Large intestine (tissue), 3 donors: ENCODE measurements around the gene GNA15. TPM values are rescaled to one million over a fixed set of nuclear protein-coding genes. Genes with fewer than 3 reads are reported as not detected.

Experiments used
- DNase-seq, 2 donors: peaks; one replicate each; pipeline versions ENCODE4 v3.0.0 to v3.0.0-alpha.2; 2013
- H3K27ac ChIP-seq: one replicate; pipeline ENCODE4 v1.5.1; 2013; ENCODE audit warnings: low read length
- H3K27me3 ChIP-seq: 2 replicates; pipeline ENCODE4 v1.6.1; 2013; ENCODE audit warnings: low read length; ENCODE audit not compliant: control insufficient read depth, insufficient read depth
- H3K36me3 ChIP-seq: 2 replicates; pipeline ENCODE4 v1.6.1; 2013; ENCODE audit warnings: low read length; ENCODE audit not compliant: control insufficient read depth, insufficient read depth
- H3K4me1 ChIP-seq: one replicate; pipeline ENCODE4 v1.6.1; 2013; ENCODE audit warnings: low read length; ENCODE audit not compliant: control insufficient read depth, insufficient read depth
- H3K4me3 ChIP-seq: one replicate; pipeline ENCODE4 v1.5.1; 2013; ENCODE audit warnings: low read length
- H3K9me3 ChIP-seq: one replicate; pipeline ENCODE4 v1.6.1; 2013; ENCODE audit warnings: mild to moderate bottlenecking, low read depth, low read length, moderate library complexity; ENCODE audit not compliant: control insufficient read depth
- WGBS: methylation state at CpG from one replicate; pipeline ENCODE4 v1.1.5; 2013; ENCODE audit warnings: low lambda C conversion rate; ENCODE audit not compliant: insufficient coverage; 5-methylcytosine and 5-hydroxymethylcytosine counted together
- polyA plus RNA-seq: library from polyadenylated mRNA; unstranded; fragments of 120-200 nt; gene quantifications from one replicate; pipeline ENCODE4 v1.2.1, GENCODE V29; 2013

GNA15 gene
- polyA plus RNA-seq, 1 donor = 2.1 TPM

GRCh38 chr19:3192684-3193083 lies 56.9 kb downstream of the GNA15 start:
- peaks cover 24% of the 10 kb centered on the region for H3K36me3 ChIP-seq
- no peak for DNase-seq
- H3K4me1 ChIP-seq = peaks cover 20% of the 10 kb centered on the region
- no peak overlapping the region for H3K27ac ChIP-seq
- WGBS = no CpG with 5 or more reads among the region's 14 CpGs
- no peak overlapping the region for H3K4me3 ChIP-seq
- H3K27me3 ChIP-seq = no peaks in the 10 kb centered on the region
- no peaks in the 10 kb centered on the region for H3K9me3 ChIP-seq

- Histone ChIP-seq H3K9me3 (no peaks in the 10 kb centered on the region), H3K4me1 (peaks cover 13% of the 10 kb centered on the region), H3K27ac (no peak overlapping the region), H3K4me3 (no peak overlapping the region), H3K36me3 (peaks cover 24% of the 10 kb centered on the region), H3K27me3 (no peaks in the 10 kb centered on the region)
- no CpG with 5 or more reads among the region's 40 CpGs for WGBS
- DNase-seq = no peak
Measured at GRCh38 chr19:3193256-3194105, 57.6 kb downstream of the GNA15 start.

DNA sequence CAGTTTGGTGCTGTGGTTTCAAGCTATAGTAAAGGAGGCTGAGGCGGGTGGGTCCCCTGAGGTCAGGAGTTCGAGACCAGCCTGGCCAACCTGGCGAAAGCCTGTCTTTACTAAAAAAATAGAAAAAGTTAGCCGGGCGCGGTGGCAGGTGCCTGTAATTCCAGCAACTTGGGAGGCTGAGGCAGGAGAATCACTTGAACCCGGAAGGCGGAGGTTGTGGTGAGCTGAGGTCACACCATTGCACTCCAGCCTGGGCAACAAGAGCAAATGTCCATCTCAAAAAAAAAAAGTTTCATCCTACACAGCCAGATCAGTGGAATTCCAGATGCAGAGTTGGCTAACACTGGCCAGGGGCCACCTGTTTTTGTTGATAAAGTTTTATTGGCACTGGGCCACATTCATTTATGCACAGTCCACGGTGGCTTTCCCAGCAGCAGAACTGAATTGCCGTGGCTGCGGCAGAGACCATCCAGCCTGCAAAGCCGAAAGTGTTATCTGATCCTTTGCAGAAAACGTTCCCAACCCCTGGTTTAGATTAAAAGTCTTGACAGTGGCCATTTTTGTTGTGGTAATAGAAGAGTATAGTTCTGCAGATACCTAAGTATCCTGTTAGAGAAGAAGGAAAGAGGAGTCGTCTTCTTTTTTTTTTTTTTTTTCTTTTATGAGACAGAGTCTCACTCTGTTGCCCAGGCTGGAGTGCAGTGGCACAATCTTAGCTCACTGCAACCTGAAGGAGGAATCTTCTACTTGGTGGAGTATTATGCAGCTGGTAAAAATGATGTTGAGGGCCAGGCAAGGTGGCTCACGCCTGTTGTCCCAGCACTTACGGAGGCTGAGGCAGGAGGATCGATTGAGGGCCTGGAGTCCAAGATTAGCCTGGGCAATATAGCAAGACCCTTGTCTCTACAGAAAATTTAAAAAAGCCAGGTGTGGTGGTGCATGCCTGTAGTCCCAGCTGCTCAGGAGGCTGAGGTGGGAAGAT lies 58.6 kb downstream of the GNA15 start:
- no CpG with 5 or more reads among the region's 17 CpGs for WGBS
- no peak for DNase-seq
- no peak overlapping the region for H3K4me3 ChIP-seq
- H3K27ac ChIP-seq = no peak overlapping the region
- H3K36me3 ChIP-seq = peaks cover 33% of the 10 kb centered on the region
- no peaks in the 10 kb centered on the region for H3K9me3 ChIP-seq
- H3K4me1 ChIP-seq = peaks cover 5% of the 10 kb centered on the region
- no peaks in the 10 kb centered on the region for H3K27me3 ChIP-seq

DNA sequence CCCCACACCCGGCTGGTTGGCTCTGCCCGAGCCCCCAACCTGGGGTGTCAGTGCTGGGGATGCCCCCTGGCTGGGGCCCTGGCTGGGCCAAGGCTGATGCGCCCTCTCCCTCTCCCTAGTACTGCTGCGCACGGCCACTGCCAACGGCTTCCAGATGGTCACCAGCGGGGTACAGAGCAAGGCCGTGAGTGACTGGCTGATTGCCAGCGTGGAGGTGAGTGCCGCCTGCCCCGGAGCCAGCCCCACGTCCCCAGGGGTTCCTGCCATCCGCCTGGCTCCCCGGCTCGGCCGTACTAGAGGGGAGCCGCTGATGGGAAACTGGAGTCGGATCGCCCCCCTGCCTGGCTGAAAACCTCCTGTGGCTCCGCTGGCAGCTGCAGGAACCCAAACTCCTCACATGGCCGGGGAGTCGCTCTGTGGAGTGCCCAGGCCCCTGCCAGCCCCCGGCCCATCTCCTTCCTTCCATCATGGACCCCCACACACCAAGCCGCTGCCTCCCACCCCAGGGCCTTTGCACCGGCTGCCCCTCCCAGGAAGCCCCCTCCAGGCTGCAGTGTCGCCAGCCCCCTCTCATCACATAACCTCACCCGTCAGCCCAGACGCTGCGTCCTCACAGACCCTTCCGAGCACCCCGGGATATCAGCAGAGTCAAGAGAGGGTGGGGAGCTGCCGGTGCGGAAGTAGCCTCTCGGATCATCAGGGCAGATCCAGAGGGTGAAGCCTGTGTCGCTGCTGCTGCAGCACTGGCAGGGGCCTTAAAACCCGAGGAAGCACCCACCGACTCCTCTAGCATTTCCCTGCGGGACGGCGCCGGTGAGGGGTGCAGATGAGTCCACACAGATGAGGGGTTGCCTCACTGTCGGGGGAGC lies 60.5 kb downstream of the GNA15 start:
- Histone ChIP-seq H3K27me3 (no peaks in the 10 kb centered on the region), H3K4me1 (no peaks in the 10 kb centered on the region), H3K27ac (no peak overlapping the region), H3K36me3 (peaks cover 35% of the 10 kb centered on the region), H3K9me3 (no peaks in the 10 kb centered on the region), H3K4me3 (no peak overlapping the region)
- no peak for DNase-seq
- no CpG with 5 or more reads among the region's 42 CpGs for WGBS

DNA sequence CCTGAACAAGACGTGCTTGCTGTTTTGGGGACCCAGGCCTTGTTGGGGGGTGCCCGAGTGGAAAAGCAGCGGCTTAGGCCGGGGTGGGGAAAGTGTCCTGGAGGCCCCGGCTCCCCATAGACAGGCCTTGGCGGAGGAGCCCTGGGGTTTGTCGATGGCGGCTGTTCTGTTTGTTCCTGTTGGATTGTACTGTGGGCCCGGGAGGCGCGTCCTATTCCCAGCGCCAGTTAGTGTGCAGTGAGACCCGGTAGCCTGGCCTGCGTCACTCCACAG lies 61.0 kb downstream of the GNA15 start:
- no peaks in the 10 kb centered on the region for H3K4me1 ChIP-seq
- H3K36me3 ChIP-seq = peaks cover 35% of the 10 kb centered on the region
- WGBS = no CpG with 5 or more reads among the region's 14 CpGs
- no peaks in the 10 kb centered on the region for H3K27me3 ChIP-seq
- H3K4me3 ChIP-seq = no peak overlapping the region
- no peaks in the 10 kb centered on the region for H3K9me3 ChIP-seq
- DNase-seq = no peak
- no peak overlapping the region for H3K27ac ChIP-seq

- Histone ChIP-seq H3K4me3 (no peak overlapping the region), H3K27ac (no peak overlapping the region), H3K4me1 (no peaks in the 10 kb centered on the region), H3K27me3 (no peaks in the 10 kb centered on the region), H3K36me3 (peaks cover 36% of the 10 kb centered on the region), H3K9me3 (no peaks in the 10 kb centered on the region)
- no CpG with 5 or more reads among the region's 43 CpGs for WGBS
- DNase-seq = no peak
Measured at GRCh38 chr19:3198901-3199700, 63.3 kb downstream of the GNA15 start.

- peaks cover 43% of the 10 kb centered on the region for H3K36me3 ChIP-seq
Measured at GRCh38 chr19:3201072-3201700, 65.4 kb downstream of the GNA15 start.

GRCh38 chr19:3201911-3202310 lies 66.1 kb downstream of the GNA15 start:
- Histone ChIP-seq H3K27ac (no peak overlapping the region), H3K4me1 (no peaks in the 10 kb centered on the region), H3K9me3 (no peaks in the 10 kb centered on the region), H3K36me3 (peaks cover 42% of the 10 kb centered on the region), H3K4me3 (no peak overlapping the region), H3K27me3 (no peaks in the 10 kb centered on the region)
- WGBS = no CpG with 5 or more reads among the region's 14 CpGs
- DNase-seq = no peak

More at GRCh38 chr19:3201072-3201700, 65.4 kb downstream of the GNA15 start:
- DNase-seq = no peak
- Histone ChIP-seq H3K27ac (no peak overlapping the region), H3K27me3 (no peaks in the 10 kb centered on the region), H3K4me1 (no peaks in the 10 kb centered on the region), H3K4me3 (no peak overlapping the region), H3K9me3 (no peaks in the 10 kb centered on the region)
- no CpG with 5 or more reads among the region's 39 CpGs for whole genome bisulfite sequencing

DNA sequence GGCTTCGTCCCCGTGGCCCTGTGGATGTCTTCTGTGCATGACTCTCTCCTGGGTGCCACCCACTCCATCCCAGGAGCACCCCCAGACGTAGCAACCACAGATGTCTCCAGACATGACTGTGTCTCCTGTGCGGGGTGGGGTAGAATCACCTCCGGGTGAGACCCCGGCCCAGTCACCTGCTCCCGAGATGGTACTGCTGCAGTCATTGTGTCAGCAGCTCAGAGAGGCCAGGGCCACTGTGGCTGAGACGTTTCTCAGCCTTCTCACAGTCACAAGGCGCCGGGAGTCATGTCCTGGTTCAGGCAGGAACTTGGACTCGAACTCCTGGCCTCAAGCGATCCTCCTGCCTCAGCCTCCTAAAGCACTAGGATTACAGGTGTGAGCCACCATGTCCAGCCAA lies 66.5 kb downstream of the GNA15 start:
- no peak for DNase-seq
- Histone ChIP-seq H3K9me3 (no peaks in the 10 kb centered on the region), H3K36me3 (peaks cover 47% of the 10 kb centered on the region), H3K4me3 (no peak overlapping the region), H3K27ac (no peak overlapping the region), H3K4me1 (no peaks in the 10 kb centered on the region), H3K27me3 (no peaks in the 10 kb centered on the region)
- WGBS = no CpG with 5 or more reads among the region's 12 CpGs
